GM21381 (cell line): ENCODE results near the gene XRCC5.
"Not testable (repeated sequence)": the region's sequence is repeated elsewhere in the genome, so short reads cannot be mapped to it uniquely, and the experiment has no call there.

Source experiments
- ATAC-seq: cut with Tn5 transposase; IDR thresholded peaks from one replicate; pipeline ENCODE4 v1.9.1; 2021; ENCODE audit warnings: mild to moderate bottlenecking, moderate library complexity; ENCODE audit not compliant: unreplicated experiment

The XRCC5 gene

DNA sequence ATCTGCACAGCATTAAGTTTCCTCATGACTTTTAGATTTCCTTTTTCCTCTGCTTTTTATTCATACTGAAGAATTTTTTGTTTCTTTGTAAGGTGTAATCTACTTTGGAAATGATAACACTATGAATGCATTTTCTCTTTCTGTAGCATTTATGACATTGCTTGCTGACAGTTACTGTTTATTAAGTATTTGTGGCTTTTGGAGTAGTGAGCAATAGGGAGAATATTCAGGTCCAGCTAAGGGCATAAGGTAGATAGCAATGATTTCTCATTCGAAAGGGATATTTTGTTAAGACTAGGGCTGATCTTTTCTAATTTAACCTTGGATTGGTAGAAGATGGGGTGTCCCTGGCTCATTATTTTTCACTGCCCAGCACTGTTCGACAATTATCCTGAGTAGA, 80.3 kb downstream of the XRCC5 start:
- no peak for ATAC-seq

DNA sequence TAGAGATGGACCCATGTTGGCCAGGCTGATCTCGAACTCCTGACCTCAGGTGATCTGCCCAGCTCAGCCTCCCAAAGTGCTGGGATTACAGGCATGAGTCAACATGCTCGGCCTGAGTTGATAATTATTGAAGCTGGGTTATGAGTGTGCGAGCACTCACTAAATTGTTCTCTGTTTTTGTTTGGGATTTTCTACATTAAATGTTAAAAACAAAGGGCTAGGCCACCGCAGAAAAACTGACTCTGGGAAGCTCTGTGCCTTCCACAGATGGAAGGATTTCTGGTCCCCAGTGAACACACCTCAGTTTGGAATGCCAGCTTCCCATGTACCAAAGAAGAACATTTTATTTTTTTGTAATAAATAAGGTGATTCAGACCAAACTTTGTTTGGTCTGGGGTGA, 83.0 kb downstream of the XRCC5 start:
- no peak for ATAC-seq

DNA sequence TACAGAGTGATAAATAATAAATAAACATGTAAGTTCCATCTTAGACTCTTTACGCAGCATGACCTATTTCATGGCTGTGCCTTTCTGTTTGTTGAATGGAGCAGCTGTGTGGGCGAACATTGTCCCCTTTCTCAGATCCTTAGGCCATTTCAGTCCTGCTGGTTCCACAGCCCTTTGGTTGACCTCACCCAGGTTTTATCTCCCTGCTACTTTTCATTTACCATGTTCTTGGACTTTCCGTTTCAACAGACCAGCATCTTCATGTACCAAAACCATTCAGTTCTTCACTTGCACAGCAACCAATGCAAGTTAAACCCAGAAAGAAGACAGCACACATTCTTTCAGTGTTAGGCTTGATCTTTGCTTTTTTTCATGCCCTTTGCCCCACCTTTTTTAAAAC, 83.8 kb downstream of the XRCC5 start:
- no peak for ATAC-seq

DNA sequence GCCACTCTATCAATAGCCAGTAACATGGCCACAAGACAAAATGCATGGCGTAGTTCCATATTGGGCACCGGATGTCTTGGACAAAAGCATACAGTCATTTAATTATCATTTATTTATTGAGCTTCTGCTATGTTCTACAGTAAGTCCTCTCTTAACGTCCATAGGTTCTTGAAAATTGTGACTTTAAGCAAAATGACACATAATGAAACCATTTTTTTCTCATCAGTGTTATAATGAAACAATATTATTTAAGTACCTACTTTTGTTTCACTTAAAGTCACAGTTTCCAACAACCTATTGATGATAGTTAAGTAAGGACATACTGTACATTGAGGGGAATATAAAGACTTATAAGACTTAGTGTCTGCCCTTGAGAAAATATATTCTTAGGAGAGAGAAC, 84.9 kb downstream of the XRCC5 start:
- ATAC-seq, result no peak

DNA sequence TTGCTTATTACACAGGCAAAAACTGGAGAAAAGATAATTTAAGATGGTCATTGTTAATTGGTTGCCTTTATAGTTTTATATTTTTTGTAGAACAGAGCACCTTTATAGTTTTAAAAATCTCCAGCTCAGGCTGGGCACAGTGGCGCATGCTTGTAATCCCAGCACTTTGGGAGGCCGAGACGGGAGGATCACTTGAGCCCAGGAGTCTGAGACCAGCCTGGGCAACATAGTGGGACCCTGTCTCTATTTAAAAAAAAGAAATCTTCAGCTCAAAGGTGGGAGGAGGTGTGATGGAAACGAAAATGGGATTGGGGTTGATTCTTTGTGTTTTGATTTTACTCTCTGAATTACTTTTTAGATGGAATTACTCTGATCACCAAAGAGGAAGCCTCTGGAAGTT, 85.4 kb downstream of the XRCC5 start:
- ATAC-seq, result no peak

DNA sequence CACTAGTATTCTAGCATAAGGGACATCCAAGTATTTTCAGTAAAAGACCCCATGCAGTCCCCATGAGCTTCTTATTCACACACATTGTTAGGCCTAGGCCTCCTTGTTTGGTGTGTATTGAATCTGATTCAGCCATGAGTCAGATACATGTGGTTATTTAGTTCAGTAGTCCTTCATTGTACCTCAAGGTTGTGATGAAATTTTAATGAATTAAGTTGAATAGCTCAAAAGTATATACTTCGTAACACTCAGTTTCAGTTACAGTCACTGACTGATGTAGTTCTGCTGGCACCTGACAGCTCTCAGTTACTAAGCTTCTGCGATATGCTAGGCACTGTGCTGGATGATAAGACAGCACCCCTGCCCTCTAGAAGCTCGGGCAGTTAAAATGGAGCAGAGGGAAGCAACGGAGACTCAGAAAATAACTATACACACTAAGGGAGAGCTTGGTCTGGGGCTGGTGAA, 86.4 kb downstream of the XRCC5 start:
- no peak for ATAC-seq

DNA sequence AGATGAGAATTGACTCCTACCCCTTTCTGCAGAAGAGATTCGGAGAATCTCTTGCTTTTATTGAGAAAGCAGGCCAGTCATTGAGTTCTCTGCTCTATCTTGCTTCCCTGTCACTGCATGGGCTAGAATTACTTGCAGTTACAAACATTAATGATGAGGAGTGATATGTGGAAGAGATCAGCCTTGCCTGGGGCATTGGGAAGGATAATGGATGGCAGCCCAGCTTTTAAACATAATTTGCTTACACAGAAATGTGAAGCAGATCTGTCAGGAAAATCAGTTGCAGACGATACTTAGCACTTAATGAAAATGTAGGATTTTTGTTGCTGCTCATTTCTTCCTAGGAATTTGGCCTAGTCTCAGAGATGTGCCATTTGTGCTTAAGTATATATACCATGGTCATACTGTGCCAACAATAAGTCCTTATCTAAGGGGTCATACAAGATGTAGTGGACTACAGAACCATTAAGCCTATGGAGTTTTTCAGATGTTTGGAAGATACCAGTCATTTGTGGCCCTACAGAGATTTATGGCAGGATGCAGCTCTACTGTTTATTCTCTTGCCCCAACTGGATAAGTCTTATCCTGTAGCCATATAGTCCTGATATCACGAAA, 92.7 kb downstream of the XRCC5 start:
- no peak for ATAC-seq

DNA sequence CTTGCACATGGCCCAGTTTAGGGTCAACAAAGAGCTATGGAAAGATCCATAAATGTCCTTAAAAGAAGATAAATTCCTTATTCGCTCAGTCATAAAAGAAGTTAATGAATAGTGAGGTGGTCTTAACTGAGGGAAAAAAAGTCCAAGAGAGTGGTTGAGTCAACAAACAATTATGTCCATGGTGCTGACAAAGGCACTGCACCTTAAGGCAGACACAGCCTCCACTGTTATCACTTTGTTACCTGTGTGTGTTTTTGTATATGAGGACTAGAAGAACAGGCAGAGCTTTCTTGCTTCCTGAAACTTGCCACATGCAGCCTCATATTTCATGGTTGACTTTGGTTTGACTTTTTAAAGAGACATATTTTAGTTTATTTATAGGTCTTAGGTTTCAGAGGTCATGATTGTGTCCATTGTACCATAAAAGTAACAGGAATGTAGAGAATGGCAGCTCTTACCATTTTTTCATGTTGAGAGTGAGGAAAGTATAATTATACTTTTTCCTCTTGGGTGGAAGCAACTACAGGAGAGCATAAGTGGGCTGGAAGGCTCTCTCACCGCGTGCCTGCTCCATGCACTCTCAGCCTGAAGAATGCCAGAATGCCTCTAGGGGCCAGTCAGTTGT, 93.6 kb downstream of the XRCC5 start:
- no peak for ATAC-seq

DNA sequence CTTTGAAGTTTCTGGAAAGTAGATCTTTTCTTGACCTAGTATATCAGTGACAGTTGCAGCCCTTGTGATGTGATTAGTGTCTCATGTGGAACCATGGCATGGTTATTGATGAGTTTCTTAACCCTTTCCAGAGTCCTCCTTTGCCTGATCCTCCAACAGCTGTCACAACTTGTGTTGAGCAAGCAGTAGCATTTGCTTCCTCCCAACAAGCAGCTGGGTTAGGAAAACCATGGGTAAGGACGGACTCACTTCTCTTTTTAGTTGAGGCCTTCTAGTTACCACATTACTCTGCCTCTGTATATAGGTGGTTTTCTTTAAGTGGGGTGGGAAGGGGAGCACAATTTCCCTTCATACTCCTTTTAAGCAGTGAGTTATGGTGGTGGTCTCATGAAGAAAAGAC, 96.3 kb downstream of the XRCC5 start:
- ATAC-seq, result peak; percentile 14

DNA sequence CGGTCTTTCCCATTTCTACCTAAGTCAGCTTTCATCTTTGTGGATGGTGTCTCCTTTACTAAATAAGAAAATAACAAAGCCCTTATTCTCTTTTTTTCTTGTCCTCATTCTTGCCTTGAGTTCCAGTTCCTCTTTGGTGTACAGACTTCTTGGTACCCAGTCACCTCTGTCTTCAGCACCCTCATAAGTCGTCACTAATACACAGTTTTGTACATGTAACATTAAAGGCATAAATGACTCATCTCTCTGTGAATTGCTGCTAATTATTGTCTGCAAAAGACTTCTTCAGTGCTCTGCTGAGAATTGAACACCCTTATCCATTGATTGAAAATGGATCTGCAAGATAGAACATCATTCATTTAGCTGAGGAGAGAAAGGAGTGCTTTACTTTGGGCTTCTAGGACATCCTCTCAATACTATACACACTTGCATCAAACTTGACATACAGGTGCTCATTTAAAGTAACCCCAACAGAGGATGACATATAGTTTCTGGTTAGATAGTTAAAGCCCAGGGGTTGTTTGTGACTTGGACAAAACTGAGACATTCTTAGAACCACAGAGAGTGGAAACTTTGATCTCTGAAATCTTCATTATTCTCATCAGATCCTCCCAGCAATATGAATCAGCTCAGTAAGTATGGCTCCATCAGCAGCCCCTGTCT, 97.0 kb downstream of the XRCC5 start:
- peak; percentile 74 for ATAC-seq

DNA sequence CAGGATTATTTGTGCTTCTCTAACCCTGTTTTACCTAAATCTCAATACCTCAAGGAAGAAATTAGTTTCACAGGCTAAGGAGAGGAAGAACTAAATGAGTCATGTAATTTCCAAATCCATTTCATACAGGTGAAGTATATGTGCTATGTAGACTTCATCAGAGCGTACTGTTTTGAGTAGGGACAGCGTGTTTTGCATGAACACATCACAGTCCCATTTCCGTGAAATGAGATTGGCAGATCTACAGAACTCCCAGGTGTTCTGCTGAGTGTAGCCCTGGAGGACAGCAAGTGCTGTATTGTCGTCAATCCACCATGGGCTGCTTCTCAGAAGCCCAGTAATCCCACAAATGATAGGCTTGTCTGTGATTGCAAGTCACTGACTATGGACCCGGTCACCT, 97.7 kb downstream of the XRCC5 start:
- ATAC-seq, result no peak

DNA sequence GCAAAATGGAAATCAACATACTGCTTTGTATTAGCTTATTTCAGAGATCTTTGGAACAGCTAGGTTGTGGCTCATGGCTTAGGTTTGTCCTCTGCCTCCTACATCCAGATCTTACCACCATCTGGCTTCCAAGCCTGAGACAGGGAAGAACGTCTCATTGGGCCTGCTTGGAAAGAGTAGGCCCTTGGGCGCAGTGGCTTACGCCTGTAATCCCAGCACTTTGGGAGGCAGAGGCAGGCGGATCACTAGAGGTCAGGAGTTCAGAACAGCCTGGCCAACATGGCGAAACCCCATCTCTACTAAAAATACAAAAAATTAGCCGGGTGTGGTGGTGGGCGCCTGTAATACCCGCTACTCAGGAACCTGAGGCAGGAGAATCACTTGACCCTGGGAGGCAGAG, 99.5 kb downstream of the XRCC5 start:
- ATAC-seq, result not testable (repeated sequence)

DNA sequence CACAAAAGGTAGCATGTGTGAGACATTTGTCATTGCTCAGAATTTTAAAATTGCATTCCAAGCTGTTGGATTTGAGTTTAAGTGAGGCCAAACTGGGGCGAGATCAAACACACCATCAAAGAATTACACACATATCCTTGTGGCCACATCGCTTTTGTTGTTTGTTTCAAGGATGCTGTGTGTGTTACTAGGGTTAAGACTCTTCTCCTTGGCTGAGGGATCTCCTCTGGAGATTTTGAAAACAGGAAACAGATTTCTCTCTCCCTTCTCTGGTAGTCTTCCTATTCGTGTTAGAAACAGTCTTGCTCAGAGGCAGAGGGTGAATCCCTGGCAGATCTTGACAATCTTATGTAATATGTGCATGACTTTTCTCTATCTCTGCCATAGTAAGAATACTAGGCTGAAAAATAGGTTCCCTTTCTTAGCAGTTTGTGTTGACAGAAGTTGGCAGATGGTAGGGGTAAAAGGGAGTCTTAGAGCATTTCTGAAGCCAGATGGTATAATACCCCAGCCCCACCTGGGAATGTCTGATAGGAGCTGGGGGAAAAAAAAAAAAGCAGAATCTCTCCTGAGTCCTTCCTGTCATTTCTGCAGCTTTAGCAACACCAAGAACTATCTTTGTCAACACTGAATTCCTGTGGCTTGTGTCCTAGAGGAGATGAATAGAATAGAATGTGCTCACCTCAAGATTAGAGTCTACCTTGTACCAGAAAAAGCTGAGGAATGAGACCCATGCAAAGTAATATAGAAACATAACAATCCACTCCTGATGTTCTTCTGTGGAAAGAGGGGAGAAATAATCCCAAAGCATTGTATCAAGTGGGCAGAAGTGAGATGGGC, 101.8 kb downstream of the XRCC5 start:
- ATAC-seq, result no peak

DNA sequence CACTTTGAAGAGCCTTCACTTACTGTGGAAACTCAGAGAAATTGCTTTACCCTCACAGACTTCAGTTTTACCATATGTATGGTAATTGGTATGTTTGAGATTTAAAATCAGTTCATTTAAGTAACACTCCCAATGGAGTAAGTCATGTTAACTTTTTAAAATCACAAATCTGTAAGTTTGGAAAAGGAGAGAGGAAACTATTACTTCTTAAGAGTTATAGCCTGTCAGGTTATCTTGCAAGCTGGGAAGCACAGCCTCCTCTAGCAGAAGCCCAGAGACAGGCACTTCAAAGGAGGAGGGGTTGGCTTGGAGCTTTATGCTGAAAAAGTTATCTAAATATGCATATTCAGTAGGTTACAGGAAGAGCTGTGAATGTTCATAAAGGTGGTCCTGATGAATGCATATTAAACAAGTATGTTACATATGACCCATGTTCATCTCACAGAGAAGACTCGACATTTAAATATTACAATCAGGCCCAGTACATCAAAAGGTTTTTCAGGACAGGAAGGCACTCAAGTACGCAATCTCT, 102.5 kb downstream of the XRCC5 start:
- no peak for ATAC-seq

DNA sequence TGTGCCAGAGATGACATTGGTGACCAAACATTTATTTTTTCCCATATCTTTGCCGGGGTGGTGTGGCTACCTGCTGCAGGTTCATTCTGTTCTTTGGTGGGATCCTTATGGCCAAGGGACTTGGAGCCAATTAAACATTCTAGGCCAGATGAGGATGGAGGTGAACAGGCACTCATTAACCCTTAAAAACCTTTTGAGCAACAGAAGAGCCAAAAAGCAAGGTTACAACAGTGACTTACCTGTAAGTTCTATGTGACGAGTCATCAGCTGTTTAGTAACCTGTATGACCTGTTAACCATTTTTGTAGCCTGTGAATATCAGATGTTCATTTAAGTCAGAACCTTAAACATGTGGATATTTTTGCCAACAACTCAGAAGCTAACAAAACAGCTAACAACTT, 105.6 kb downstream of the XRCC5 start:
- ATAC-seq, result no peak

DNA sequence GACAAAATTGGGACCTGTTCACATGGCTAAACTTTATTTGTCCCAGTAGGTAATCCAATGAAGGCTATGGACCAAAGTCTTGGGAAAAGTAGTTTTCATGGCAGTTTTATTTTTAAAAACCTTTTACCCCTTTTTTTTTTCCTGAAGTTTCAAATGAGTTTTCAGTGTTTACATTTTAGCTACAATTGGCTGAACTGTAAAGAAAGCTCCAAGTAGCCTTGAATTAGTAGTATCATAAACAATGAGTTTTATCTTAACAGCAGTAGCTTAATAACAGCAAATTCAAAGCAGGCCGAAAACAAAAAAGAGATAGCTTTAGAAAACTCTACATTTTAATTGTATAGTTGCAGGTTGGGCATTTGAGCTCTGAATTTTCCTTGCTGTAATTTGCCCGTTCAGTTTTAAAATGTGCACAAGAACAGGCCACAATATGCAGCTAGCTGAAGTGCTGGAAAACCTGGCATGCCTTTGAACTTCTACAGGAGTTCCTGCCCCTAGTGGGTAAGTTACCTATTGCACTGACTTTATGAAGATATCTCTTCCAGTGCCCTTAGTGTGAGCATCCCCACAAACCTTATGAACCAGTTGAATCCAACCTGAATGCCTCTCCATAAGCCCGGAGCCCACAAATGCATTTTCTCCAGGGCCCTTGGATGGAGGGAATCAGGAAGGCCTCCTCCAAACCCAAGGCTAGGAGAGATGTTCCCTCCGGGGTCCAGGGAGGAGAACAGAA, 106.7 kb downstream of the XRCC5 start:
- ATAC-seq, result no peak

DNA sequence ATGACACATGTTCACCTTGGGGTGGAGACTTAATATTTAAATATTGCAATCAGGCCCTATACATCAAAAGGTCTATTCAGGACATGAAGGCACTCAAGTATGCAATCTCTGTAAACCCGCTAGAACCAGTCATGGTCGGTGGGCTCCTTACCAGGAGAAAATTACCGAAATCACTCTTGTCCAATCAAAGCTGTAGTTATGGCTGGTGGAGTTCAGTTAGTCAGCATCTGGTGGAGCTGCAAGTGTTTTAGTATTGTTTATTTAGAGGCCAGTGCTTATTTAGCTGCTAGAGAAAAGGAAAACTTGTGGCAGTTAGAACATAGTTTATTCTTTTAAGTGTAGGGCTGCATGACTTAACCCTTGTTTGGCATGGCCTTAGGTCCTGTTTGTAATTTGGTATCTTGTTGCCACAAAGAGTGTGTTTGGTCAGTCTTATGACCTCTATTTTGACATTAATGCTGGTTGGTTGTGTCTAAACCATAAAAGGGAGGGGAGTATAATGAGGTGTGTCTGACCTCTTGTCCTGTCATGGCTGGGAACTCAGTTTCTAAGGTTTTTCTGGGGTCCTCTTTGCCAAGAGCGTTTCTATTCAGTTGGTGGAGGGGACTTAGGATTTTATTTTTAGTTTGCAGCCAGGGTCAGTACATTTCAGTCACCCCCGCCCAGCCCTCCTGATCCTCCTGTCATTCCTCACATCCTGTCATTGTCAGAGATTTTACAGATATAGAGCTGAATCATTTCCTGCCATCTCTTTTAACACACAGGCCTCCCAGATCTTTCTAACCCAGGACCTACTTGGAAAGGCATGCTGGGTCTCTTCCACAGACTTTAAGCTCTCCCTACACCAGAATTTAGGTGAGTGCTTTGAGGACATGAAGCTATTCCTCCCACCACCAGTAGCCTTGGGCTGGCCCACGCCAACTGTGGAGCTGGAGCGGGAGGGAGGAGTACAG, 108.1 kb downstream of the XRCC5 start:
- ATAC-seq, result no peak

DNA sequence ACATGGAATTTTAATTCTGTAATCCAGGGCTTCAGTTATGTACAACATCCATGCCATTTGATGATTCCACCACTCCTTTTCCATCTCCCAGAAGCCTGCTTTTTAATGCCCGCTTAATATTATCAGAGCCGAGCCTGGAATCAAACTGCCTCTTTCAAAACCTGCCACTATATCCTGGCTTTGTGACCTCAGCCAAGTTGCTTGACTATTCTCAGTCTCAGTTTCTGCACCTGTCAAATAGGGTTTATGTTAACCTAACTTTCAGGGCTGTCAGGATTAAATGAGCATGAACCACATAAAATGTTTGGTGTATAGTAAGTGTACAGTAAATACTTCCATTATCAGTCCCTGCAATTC, 108.7 kb downstream of the XRCC5 start:
- ATAC-seq, result no peak

DNA sequence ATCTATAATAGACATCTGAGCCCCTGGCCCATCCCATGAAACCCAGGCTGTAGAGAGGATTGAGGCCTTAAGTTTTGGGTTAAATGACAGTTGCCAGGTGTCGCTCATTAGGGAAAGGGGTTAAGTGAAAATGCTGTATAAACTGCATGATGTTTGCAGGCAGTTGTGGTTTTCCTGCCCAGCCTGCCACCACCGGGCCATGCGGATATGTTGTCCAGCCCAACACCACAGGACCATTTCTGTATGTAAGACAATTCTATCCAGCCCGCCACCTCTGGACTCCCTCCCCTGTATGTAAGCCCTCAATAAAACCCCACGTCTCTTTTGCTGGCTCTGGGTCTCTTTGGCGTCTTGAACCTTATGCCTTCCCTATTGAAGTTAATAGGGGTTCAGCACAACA, 110.7 kb downstream of the XRCC5 start:
- no peak for ATAC-seq

DNA sequence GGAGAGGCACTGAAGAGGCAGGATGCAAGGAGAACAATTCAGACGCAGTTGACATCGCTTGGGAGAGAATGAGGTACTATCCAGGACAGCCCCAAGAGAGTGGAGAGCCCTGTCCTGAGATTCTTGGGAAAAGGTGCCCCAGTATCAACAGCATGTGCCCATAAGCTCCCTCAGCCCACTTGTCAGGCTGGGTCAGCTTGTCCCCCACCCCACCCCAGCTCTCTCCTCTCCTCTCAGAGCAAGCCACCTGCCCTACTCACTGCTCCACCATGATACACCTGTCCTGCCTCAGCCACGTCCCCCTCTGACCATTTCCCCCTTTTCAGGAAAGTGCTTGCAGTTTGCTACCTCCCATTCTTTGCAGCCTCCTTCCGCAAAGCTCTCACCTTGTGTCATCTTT, 111.8 kb downstream of the XRCC5 start:
- no peak for ATAC-seq
